Uterus (tissue), 4 donors: Measurements from ENCODE around the gene GLRA1. TPM values are rescaled to one million over a fixed set of nuclear protein-coding genes. Genes with fewer than 3 reads are reported as not detected.

Experiments used
- DNase-seq, 2 donors: peaks; one replicate each; pipeline ENCODE4 v3.0.0-alpha.2; 2019 to 2020
- H3K27ac ChIP-seq, 2 donors: fragments of 200-600 bp; sonication (generic); 1 replicate in 1 of 2; 2 replicates in 1 of 2; pipeline ENCODE4 v1.5.1; 2016 to 2018
- H3K27me3 ChIP-seq, 2 donors: fragments of 200-600 bp; sonication (generic); one replicate each; pipeline ENCODE4 v1.5.1; 2018 to 2019; ENCODE audit warnings: control low read depth in 1 of 2
- H3K36me3 ChIP-seq, 2 donors: fragments of 200-600 bp; sonication (generic); one replicate each; pipeline ENCODE4 v1.5.1; 2019; ENCODE audit warnings: control low read depth in 1 of 2
- H3K4me1 ChIP-seq, 2 donors: fragments of 200-600 bp; sonication (generic); one replicate each; pipeline ENCODE4 v1.5.1; 2018 to 2019; ENCODE audit warnings: control low read depth in 1 of 2
- H3K4me3 ChIP-seq, 2 donors: fragments of 200-600 bp; sonication (generic); 1 replicate in 1 of 2; 2 replicates in 1 of 2; pipeline ENCODE4 v1.5.1; 2018 to 2019; ENCODE audit warnings: mild to moderate bottlenecking in 1 of 2
- H3K9me3 ChIP-seq, 2 donors: fragments of 200-600 bp; sonication (generic); one replicate each; pipeline ENCODE4 v1.5.1; 2019; ENCODE audit warnings: control low read depth in 1 of 2
- CTCF ChIP-seq, 4 experiments: fragments of 200-600 bp in 2 of 4; fragments of 450-650 bp in 2 of 4; sonication (generic) in 2 of 4; IDR thresholded peaks; one replicate each; pipeline ENCODE4 v1.5.1; 2016 to 2019; ENCODE audit warnings: antibody characterized with exemption in 4 of 4, mild to moderate bottlenecking in 2 of 4, moderate library complexity in 1 of 4
- POLR2A ChIP-seq, 2 donors: fragments of 450-650 bp; IDR thresholded peaks; one replicate each; pipeline ENCODE4 v1.6.1; 2016; ENCODE audit warnings: antibody characterized with exemption in 2 of 2, mild to moderate bottlenecking in 1 of 2, moderate library complexity in 1 of 2
- intact Hi-C: fragments of 100-400 bp; cut with DNase I; formaldehyde crosslinking; loops from one replicate; pipeline ENCODE4 v1.15.1; 2023; ENCODE audit warnings: low total_unique reads
- total RNA-seq, 4 donors: library from RNA; depleted of rRNA in 3 of 4; stranded (reverse); fragments of >200 nt in 3 of 4; gene quantifications; one replicate each; pipeline versions ENCODE4 v1.1.0 to v1.2.4, GENCODE V29; 2014 to 2023
- donor health status: DM: yes; HTN: yes; CAD: no.

The GLRA1 gene
- total RNA-seq, 4 donors from 2014 or later, result not detected

- Histone ChIP-seq H3K9me3 (no peaks in the 10 kb centered on the region), H3K27ac (no peak overlapping the region), H3K4me1 (no peaks in the 10 kb centered on the region), H3K4me3 (no peak overlapping the region), H3K27me3 (no peaks in the 10 kb centered on the region), H3K36me3 (no peaks in the 10 kb centered on the region)
- intact Hi-C loops, result no loop called here
- DNase-seq, result no peak
- TF ChIP-seq CTCF (IDR thresholded peaks at IDR 0.05) (no peak), POLR2A (IDR thresholded peaks at IDR 0.05) (no peak)
These were observed 125.2 kb downstream of the GLRA1 start for GRCh38 chr5:151799407-151799806.

- Histone ChIP-seq H3K4me1 (no peaks in the 10 kb centered on the region), H3K36me3 (no peaks in the 10 kb centered on the region), H3K27me3 (no peaks in the 10 kb centered on the region), H3K4me3 (no peak overlapping the region), H3K9me3 (no peaks in the 10 kb centered on the region), H3K27ac (no peak overlapping the region)
- TF ChIP-seq CTCF (IDR thresholded peaks at IDR 0.05), result no peak
- no peak for TF ChIP-seq POLR2A (IDR thresholded peaks at IDR 0.05)
- DNase-seq, result no peak
- intact Hi-C loops, result no loop called here
These were observed 126.0 kb downstream of the GLRA1 start for GRCh38 chr5:151798674-151799073.

- Histone ChIP-seq H3K27me3 (no peaks in the 10 kb centered on the region), H3K27ac (no peak overlapping the region), H3K4me3 (no peak overlapping the region), H3K4me1 (no peaks in the 10 kb centered on the region), H3K9me3 (no peaks in the 10 kb centered on the region), H3K36me3 (no peaks in the 10 kb centered on the region)
- DNase-seq, result no peak
- TF ChIP-seq POLR2A (IDR thresholded peaks at IDR 0.05) (no peak), CTCF (IDR thresholded peaks at IDR 0.05) (no peak)
- intact Hi-C loops, result no loop called here
These were observed 129.2 kb downstream of the GLRA1 start for GRCh38 chr5:151795426-151795825.

GRCh38 chr5:151793358-151793757 lies 131.3 kb downstream of the GLRA1 start:
- DNase-seq, result no peak
- H3K27me3 ChIP-seq, result no peaks in the 10 kb centered on the region
- H3K27ac ChIP-seq, result no peak overlapping the region
- TF ChIP-seq POLR2A (IDR thresholded peaks at IDR 0.05) (no peak), CTCF (IDR thresholded peaks at IDR 0.05) (no peak)
- H3K4me1 ChIP-seq, result no peaks in the 10 kb centered on the region
- H3K4me3 ChIP-seq, result no peak overlapping the region
- H3K36me3 ChIP-seq, result no peaks in the 10 kb centered on the region
- H3K9me3 ChIP-seq, result no peaks in the 10 kb centered on the region
- intact Hi-C loops, result no loop called here

GRCh38 chr5:151787817-151788216 lies 136.8 kb downstream of the GLRA1 start:
- DNase-seq, result no peak
- Histone ChIP-seq H3K27ac (no peak overlapping the region), H3K36me3 (no peaks in the 10 kb centered on the region), H3K4me1 (peaks cover 0 to 7% of the 10 kb centered on the region in 2 donors), H3K27me3 (no peaks in the 10 kb centered on the region), H3K9me3 (no peaks in the 10 kb centered on the region), H3K4me3 (no peak overlapping the region)
- TF ChIP-seq POLR2A (IDR thresholded peaks at IDR 0.05) (no peak), CTCF (IDR thresholded peaks at IDR 0.05) (no peak)
- intact Hi-C loops, result no loop called here
